GM12892 (cell line): ENCODE measurements around the gene SAMSN1.

Experiments
- POLR2A ChIP-seq: IDR thresholded peaks from 2 replicates; pipeline ENCODE4 v1.6.1; 2011; ENCODE audit warnings: low read depth, low read length, control low read depth
- POLR2AphosphoS5 ChIP-seq: IDR thresholded peaks from 2 replicates; pipeline ENCODE4 v1.6.1; 2011; ENCODE audit warnings: low read depth, low read length, control low read depth
- TAF1 ChIP-seq: IDR thresholded peaks from 2 replicates; pipeline ENCODE4 v1.6.1; 2011; ENCODE audit warnings: low read depth, mild to moderate bottlenecking, control low read depth, low read length, borderline replicate concordance

GRCh38 chr21:14519000-14519399 lies 27.1 kb downstream of the SAMSN1 start:
- TF ChIP-seq POLR2AphosphoS5 (no peak), TAF1 (no peak), POLR2A (no peak)
